Rectal smooth muscle tissue (tissue), 1 donor: ENCODE measurements around the gene USP17L21.
"Not testable (repeated sequence)": the region's sequence is repeated elsewhere in the genome, so short reads cannot be mapped to it uniquely, and the experiment has no call there.

Source experiments
- H3K27ac ChIP-seq: one replicate; pipeline ENCODE4 v1.7.0; 2013; ENCODE audit warnings: low read depth, low read length, inconsistent platforms
- H3K27me3 ChIP-seq: one replicate; pipeline ENCODE4 v1.7.0; 2013; ENCODE audit warnings: low read length; ENCODE audit not compliant: control insufficient read depth, insufficient read depth
- H3K36me3 ChIP-seq: one replicate; pipeline ENCODE4 v1.7.0; 2013; ENCODE audit warnings: low read length; ENCODE audit not compliant: control insufficient read depth, insufficient read depth
- H3K4me1 ChIP-seq: one replicate; pipeline ENCODE4 v1.7.0; 2013; ENCODE audit warnings: low read length; ENCODE audit not compliant: control insufficient read depth, insufficient read depth
- H3K4me3 ChIP-seq: one replicate; pipeline ENCODE4 v1.7.0; 2013; ENCODE audit warnings: low read length
- H3K9ac ChIP-seq: one replicate; pipeline ENCODE4 v1.7.0; 2013; ENCODE audit warnings: low read length

Gene USP17L21, protein sequence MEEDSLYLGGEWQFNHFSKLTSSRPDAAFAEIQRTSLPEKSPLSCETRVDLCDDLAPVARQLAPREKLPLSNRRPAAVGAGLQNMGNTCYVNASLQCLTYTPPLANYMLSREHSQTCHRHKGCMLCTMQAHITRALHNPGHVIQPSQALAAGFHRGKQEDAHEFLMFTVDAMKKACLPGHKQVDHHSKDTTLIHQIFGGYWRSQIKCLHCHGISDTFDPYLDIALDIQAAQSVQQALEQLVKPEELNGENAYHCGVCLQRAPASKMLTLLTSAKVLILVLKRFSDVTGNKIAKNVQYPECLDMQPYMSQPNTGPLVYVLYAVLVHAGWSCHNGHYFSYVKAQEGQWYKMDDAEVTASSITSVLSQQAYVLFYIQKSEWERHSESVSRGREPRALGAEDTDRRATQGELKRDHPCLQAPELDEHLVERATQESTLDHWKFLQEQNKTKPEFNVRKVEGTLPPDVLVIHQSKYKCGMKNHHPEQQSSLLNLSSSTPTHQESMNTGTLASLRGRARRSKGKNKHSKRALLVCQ

DNA sequence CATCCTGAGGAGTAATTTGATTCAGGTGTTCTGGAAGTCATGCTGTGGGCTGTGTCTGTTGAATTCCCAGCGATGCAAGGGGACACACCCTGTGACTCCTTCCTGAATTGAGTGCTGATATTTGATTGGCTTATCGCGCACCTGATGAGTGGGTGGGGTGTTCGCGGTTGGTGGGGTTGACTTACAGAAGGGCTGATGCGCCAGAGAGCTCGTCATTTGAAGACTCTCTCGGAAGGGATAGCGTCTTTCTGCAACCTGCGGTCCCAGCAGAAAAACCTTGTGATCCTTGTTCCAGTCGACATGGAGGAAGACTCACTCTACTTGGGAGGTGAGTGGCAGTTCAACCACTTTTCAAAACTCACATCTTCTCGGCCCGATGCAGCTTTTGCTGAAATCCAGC lies at the start of gene USP17L21:
USP17L21 (plus strand) TSS at position 301 of the 400 bp plus-strand sequence; CDS start at position 301, 0 bp downstream.
- H3K4me1 ChIP-seq, H3K9ac ChIP-seq, H3K4me3 ChIP-seq, H3K27ac ChIP-seq, H3K36me3 ChIP-seq, H3K27me3 ChIP-seq: not testable (repeated sequence)

DNA sequence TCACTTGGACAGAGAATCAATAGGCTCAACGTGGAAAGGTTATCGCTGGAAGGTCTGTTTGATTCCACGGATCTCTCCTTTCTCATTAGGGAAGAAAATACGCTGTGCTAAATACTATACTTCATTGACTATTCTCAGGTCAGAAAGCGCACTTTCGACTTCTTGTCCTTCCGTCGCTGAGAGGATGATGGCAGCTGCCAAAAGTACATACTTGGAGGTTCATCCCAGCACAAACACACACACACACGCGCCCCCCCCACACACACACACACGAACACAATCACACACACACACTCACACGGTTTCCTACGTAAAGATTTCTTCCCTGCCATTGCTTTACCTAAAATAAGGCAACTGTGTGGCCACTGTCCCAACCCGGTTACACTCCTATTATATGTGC lies 48.0 kb upstream of the USP17L21 start:
- not testable (repeated sequence) for H3K27ac ChIP-seq, H3K9ac ChIP-seq, H3K4me3 ChIP-seq, H3K4me1 ChIP-seq, H3K27me3 ChIP-seq, H3K36me3 ChIP-seq

DNA sequence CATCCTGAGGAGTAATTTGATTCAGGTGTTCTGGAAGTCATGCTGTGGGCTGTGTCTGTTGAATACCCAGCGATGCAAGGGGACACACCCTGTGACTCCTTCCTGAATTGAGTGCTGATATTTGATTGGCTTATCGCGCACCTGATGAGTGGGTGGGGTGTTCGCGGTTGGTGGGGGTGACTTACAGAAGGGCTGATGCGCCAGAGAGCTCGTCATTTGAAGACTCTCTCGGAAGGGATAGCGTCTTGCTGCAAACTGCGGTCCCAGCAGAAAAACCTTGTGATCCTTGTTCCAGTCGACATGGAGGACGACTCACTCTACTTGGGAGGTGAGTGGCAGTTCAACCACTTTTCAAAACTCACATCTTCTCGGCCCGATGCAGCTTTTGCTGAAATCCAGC lies 47.6 kb upstream of the USP17L21 start, which contains the start of gene USP17L11:
USP17L11 (plus strand) TSS at position 301 of the 400 bp plus-strand sequence; CDS start at position 301, 0 bp downstream.
- H3K36me3 ChIP-seq, H3K27ac ChIP-seq, H3K9ac ChIP-seq: not testable (repeated sequence)

DNA sequence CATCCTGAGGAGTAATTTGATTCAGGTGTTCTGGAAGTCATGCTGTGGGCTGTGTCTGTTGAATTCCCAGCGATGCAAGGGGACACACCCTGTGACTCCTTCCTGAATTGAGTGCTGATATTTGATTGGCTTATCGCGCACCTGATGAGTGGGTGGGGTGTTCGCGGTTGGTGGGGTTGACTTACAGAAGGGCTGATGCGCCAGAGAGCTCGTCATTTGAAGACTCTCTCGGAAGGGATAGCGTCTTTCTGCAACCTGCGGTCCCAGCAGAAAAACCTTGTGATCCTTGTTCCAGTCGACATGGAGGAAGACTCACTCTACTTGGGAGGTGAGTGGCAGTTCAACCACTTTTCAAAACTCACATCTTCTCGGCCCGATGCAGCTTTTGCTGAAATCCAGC lies 42.8 kb upstream of the USP17L21 start, which contains the start of gene USP17L12:
USP17L12 (plus strand) TSS at position 301 of the 400 bp plus-strand sequence; CDS start at position 301, 0 bp downstream.
- H3K36me3 ChIP-seq, H3K4me1 ChIP-seq, H3K9ac ChIP-seq, H3K27me3 ChIP-seq, H3K27ac ChIP-seq, H3K4me3 ChIP-seq: not testable (repeated sequence)

More for the DNA sequence above, 47.6 kb upstream of the USP17L21 start, which contains the start of gene USP17L11:
- not testable (repeated sequence) for H3K4me1 ChIP-seq, H3K4me3 ChIP-seq, H3K27me3 ChIP-seq

DNA sequence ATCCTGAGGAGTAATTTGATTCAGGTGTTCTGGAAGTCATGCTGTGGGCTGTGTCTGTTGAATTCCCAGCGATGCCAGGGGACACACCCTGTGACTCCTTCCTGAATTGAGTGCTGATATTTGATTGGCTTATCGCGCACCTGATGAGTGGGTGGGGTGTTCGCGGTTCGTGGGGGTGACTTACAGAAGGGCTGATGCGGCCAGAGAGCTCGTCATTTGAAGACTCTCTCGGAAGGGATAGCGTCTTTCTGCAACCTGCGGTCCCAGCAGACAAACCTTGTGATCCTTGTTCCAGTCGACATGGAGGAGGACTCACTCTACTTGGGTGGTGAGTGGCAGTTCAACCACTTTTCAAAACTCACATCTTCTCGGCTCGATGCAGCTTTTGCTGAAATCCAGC lies 38.1 kb upstream of the USP17L21 start, which contains the start of gene USP17L13:
USP17L13 (plus strand) TSS at position 301 of the 400 bp plus-strand sequence; CDS start at position 301, 0 bp downstream.
- H3K9ac ChIP-seq, H3K36me3 ChIP-seq, H3K27ac ChIP-seq, H3K27me3 ChIP-seq, H3K4me1 ChIP-seq, H3K4me3 ChIP-seq: not testable (repeated sequence)

DNA sequence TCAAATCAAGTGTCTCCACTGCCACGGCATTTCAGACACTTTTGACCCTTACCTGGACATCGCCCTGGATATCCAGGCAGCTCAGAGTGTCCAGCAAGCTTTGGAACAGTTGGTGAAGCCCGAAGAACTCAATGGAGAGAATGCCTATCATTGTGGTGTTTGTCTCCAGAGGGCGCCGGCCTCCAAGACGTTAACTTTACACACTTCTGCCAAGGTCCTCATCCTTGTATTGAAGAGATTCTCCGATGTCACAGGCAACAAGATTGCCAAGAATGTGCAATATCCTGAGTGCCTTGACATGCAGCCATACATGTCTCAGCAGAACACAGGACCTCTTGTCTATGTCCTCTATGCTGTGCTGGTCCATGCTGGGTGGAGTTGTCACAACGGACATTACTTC lies 32.4 kb upstream of the USP17L21 start:
- H3K9ac ChIP-seq, H3K4me1 ChIP-seq, H3K27ac ChIP-seq, H3K27me3 ChIP-seq, H3K4me3 ChIP-seq, H3K36me3 ChIP-seq: not testable (repeated sequence)

DNA sequence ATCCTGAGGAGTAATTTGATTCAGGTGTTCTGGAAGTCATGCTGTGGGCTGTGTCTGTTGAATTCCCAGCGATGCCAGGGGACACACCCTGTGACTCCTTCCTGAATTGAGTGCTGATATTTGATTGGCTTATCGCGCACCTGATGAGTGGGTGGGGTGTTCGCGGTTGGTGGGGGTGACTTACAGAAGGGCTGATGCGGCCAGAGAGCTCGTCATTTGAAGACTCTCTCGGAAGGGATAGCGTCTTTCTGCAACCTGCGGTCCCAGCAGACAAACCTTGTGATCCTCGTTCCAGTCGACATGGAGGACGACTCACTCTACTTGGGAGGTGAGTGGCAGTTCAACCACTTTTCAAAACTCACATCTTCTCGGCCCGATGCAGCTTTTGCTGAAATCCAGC lies 28.6 kb upstream of the USP17L21 start, which contains the start of gene USP17L15:
USP17L15 (plus strand) TSS at position 301 of the 400 bp plus-strand sequence; CDS start at position 301, 0 bp downstream.
- not testable (repeated sequence) for H3K4me1 ChIP-seq

DNA sequence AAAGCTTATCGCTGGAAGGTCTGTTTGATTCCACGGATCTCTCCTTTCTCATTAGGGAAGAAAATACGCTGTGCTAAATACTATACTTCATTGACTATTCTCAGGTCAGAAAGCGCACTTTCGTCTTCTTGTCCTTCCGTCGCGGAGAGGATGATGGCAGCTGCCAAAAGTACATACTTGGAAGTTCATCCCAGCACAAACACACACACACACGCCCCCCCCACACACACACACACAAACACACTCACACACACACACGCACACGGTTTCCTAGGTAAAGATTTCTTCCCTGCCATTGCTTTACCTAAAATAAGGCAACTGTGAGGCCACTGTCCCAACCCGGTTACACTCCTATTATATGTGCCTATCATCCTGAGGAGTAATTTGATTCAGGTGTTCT lies 24.2 kb upstream of the USP17L21 start:
- not testable (repeated sequence) for H3K27ac ChIP-seq, H3K9ac ChIP-seq, H3K36me3 ChIP-seq, H3K4me3 ChIP-seq, H3K4me1 ChIP-seq, H3K27me3 ChIP-seq

More for the DNA sequence above, 28.6 kb upstream of the USP17L21 start, which contains the start of gene USP17L15:
- not testable (repeated sequence) for H3K27ac ChIP-seq, H3K36me3 ChIP-seq, H3K9ac ChIP-seq, H3K27me3 ChIP-seq, H3K4me3 ChIP-seq

DNA sequence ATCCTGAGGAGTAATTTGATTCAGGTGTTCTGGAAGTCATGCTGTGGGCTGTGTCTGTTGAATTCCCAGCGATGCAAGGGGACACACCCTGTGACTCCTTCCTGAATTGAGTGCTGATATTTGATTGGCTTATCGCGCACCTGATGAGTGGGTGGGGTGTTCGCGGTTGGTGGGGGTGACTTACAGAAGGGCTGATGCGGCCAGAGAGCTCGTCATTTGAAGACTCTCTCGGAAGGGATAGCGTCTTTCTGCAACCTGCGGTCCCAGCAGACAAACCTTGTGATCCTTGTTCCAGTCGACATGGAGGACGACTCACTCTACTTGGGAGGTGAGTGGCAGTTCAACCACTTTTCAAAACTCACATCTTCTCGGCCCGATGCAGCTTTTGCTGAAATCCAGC lies 19.1 kb upstream of the USP17L21 start, which contains the start of gene USP17L17:
USP17L17 (plus strand) TSS at position 301 of the 400 bp plus-strand sequence; CDS start at position 301, 0 bp downstream.
- not testable (repeated sequence) for H3K36me3 ChIP-seq, H3K4me3 ChIP-seq, H3K4me1 ChIP-seq, H3K27me3 ChIP-seq, H3K9ac ChIP-seq, H3K27ac ChIP-seq

DNA sequence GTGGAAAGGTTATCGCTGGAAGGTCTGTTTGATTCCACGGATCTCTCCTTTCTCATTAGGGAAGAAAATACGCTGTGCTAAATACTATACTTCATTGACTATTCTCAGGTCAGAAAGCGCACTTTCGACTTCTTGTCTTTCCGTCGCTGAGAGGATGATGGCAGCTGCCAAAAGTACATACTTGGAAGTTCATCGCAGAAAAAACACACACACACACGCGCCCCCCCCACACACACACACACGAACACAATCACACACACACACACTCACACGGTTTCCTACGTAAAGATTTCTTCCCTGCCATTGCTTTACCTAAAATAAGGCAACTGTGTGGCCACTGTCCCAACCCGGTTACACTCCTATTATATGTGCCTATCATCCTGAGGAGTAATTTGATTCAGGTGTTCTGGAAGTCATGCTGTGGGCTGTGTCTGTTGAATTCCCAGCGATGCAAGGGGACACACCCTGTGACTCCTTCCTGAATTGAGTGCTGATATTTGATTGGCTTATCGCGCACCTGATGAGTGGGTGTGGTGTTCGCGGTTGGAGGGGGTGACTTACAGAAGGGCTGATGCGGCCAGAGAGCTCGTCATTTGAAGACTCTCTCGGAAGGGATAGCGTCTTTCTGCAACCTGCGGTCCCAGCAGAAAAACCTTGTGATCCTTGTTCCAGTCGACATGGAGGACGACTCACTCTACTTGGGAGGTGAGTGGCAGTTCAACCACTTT lies 14.6 kb upstream of the USP17L21 start, which contains the start of gene USP17L18:
USP17L18 (plus strand) TSS at position 678 of the 728 bp plus-strand sequence; CDS start at position 678, 0 bp downstream.
- not testable (repeated sequence) for H3K27ac ChIP-seq, H3K4me3 ChIP-seq, H3K9ac ChIP-seq, H3K4me1 ChIP-seq, H3K27me3 ChIP-seq, H3K36me3 ChIP-seq

DNA sequence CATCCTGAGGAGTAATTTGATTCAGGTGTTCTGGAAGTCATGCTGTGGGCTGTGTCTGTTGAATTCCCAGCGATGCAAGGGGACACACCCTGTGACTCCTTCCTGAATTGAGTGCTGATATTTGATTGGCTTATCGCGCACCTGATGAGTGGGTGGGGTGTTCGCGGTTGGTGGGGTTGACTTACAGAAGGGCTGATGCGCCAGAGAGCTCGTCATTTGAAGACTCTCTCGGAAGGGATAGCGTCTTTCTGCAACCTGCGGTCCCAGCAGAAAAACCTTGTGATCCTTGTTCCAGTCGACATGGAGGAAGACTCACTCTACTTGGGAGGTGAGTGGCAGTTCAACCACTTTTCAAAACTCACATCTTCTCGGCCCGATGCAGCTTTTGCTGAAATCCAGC lies 9.6 kb upstream of the USP17L21 start, which contains the start of gene USP17L19:
USP17L19 (plus strand) TSS at position 301 of the 400 bp plus-strand sequence; CDS start at position 301, 0 bp downstream.
- not testable (repeated sequence) for H3K4me3 ChIP-seq, H3K27me3 ChIP-seq, H3K36me3 ChIP-seq, H3K4me1 ChIP-seq, H3K9ac ChIP-seq, H3K27ac ChIP-seq

DNA sequence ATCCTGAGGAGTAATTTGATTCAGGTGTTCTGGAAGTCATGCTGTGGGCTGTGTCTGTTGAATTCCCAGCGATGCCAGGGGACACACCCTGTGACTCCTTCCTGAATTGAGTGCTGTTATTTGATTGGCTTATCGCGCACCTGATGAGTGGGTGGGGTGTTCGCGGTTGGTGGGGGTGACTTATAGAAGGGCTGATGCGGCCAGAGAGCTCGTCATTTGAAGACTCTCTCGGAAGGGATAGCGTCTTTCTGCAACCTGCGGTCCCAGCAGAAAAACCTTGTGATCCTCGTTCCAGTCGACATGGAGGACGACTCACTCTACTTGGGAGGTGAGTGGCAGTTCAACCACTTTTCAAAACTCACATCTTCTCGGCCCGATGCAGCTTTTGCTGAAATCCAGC lies 4.8 kb upstream of the USP17L21 start, which contains the start of gene USP17L20:
USP17L20 (plus strand) TSS at position 301 of the 400 bp plus-strand sequence; CDS start at position 301, 0 bp downstream.
- H3K4me3 ChIP-seq, H3K36me3 ChIP-seq, H3K27ac ChIP-seq: not testable (repeated sequence)

More for the DNA sequence above, 4.8 kb upstream of the USP17L21 start, which contains the start of gene USP17L20:
- H3K4me1 ChIP-seq, H3K9ac ChIP-seq, H3K27me3 ChIP-seq: not testable (repeated sequence)
